T follicular helper cell (primary cell): ENCODE measurements around the gene NINL.
"Not testable (repeated sequence)": the region's sequence is repeated elsewhere in the genome, so short reads cannot be mapped to it uniquely, and the experiment has no call there.

Source experiments
- DNase-seq: peaks from one replicate; pipeline ENCODE4 v3.0.0-alpha.2; 2020; ENCODE audit warnings: low read depth
- total RNA-seq, 2 experiments: gene quantifications; one replicate each; lab custom pipeline; 2026; lab: John Stamatoyannopoulos, UW

NINL gene
- 3.1 to 14.0 reads per million in 2 experiments for total RNA-seq

DNA sequence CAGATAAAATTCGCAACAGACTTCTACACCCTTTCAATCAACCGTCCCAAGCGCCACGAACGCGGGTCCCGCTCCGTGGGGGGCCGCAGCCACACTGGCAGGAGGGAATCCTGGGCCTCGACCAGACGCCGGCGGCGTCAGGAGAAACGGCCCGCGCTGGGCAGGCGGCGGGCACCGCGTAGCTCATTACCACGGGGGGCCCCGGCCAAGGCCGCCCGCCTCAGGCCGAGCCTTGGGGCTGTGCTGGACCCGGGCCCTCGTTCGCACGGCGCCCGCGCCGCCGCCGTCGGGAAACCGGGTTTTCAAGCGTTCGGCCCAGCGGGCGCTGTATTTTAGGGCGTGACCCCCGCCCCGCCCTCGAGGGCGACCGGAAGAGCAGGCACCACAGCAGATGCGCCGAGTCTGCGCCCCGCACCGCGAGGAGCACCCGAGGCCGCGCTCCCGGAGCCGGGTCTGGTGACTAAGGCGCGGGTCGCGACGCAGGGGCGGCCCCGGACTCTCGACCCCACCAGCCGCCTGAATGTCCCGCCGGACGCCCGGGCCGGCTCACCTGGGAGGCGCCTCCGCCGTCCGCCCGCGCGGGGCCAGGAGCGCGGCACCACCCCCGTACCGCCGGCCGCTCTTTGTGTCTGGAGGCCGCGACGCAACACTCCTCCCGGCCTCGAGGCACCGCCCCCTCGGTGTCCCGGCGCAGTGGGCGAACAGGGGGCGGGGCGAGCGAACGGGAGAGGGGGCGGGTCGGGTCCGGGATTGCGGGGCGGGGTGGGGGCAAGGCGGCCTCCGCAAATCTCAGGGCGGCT, at the start of gene NINL:
TSS of gene NINL (minus strand) at position 627 of the 800 bp plus-strand sequence. CDS start 58,944 bp downstream, outside the sequence.
- DNase-seq = no peak

DNA sequence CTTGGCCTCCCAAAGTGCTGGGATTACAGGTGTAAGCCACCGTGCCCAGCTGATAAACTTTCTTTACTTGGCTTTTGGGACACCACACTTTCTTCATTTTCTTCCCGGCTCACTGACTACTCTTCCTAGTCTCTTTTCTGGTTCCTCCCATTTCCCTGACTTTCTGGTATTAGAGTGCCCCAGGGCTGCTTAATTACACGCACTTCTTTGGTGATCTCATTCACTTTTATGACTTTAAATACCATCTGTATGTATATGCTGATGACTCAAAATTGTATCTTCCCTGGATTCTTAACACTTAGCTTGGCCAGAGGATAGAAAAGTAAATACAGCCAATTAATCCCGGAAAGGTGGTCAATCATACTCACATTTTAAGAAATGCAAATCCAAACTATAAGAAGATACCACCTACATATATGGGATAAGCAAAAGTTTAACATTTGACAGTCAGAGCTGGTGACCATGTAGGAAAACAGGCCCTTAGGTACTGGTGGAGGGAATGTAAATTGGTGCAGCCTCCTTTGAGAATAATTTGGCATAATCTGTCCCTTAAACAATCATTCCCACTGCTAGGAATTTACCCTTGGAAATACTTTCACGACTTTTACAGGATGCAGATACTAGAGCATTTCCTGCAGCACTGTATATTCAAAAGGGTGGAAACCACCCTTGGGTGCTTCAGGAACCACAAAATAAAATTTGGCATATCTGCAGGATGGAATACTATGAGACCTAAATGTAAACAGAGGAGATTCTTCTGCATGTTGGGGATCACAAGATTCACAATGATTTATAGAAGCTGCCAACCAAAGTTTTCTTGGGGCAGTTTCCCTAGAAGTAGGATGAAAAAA, 47.8 kb upstream of the NINL start:
- no peak for DNase-seq

DNA sequence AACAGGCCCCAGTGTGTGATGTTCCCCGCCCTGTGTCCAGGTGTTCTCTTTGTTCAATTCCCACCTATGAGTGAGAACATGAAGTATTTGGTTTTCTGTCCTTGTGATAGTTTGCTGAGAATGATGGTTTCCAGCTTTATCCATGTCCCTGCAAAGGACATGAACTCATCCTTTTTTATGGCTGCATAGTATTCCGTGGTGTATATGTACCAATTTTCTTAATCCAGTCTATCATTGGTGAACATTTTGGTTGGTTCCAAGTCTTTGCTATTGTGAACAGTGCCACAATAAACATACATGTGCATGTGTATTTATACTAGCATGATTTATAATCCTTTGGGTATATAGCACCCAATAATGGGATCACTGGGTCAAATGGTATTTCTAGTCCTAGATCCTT, 45.3 kb upstream of the NINL start:
- DNase-seq = not testable (repeated sequence)

DNA sequence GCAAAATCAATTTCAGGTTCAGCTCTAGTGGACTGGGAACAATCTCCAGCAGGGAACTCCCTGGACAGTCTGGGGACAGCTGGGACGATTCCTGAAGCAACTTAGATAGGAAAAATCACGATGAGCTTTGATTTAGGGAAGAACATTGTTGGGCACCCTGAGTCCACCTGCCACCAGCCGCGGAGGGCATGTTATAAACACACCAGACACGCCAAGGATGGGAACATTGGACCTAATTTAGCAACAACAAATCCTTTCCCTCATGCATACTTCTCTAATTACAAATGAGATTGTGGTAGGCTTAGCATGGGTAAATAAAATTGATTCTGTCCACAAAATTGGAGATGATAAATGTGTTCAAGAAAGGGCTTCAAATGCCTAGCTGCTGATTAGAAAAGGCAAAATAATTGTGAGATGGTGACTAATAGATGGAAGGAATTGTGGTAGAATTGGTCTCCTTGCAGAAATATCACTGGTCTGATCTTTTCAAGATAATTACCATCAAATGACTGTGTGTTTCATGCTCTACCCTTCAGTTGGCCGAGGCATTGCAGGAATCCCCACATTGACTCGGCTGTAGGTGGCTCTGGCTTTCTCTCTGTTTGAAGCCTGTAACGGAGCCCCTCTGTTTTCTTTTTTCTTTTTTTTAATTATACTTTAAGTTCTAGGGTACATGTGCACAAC, 44.6 kb upstream of the NINL start:
- DNase-seq = no peak

DNA sequence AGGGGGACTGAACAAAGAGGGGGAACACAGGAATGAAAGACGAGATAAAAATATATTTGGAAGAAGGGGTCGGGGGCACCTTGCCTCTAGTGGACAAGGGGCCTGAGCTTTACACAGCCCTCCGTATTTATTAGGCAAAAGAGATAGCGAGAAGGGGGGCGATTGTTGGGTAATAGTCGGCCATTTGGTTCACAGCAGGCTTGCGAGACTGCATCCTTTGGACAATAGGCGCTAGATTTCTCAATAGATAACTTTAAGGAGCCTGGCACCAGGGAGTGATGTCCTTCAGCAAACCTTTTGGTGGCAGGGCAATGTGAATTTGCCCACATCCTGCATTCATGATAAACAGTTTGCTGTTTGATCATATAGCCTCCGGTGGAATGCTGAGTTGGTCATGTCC, 41.4 kb upstream of the NINL start:
- no peak for DNase-seq

DNA sequence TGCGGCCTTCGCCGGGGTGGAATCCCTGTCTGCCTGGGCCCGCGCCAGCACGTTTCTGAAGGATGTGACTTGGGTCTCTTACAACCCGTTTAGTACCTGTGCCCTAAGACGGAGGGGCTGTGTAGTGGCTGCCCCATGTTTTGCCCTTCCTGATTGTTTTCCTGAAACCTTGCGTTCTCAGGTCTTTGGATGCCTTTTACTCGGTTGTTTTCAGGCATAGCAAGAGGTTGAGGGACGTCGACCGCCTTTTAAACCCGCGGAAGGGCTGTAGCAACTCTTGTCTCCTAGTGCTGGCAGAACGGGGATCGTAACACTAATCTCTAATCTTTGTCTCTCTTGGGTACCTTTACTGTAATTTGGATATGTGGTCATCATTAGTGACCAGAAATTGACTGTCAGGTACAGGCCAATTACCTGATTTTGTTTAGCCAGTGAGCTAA, 39.2 kb upstream of the NINL start:
- no peak for DNase-seq

DNA sequence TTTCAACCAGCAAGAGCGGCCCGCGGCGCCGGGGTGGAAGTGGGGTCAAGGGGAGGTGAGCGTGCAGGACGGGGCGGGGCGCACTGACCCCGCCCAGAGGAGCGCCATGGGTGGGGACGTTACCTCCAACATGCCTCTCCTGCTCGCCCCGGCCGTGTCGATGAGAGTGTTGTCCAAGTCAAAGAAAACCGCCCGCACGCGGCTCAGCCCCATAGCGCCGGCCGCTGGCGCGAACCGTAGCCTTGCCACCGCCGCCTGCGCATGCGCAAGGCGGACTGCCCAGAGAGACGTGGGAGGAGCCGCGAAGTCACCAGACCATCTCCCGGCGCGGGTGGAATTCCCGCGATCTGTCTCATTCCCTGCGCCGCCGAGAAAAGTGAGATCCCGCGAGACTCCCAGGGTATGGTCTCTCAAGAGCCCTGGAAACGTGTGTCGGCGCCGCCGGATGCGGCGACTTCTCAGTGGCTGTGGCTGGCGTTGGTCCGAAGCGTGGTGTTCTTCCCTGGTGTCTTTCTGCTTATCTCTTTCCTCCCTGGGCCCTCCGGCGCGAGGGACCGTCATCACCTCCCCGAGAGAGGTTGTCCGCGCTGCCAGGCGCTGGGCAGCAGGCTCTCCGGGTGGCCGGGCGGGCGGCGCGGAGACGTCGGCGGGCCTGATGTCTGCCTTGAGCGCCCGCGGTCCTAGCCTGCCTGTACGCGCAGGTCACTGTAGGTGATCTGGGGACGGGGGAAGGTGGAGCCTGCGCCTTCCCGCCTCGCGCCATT, 38.6 kb upstream of the NINL start, which contains the start of gene NANP:
TSS of gene NANP (minus strand) at position 279 of the 764 bp plus-strand sequence. CDS start at position 213, 66 bp downstream.
- DNase-seq = peak; percentile 68

DNA sequence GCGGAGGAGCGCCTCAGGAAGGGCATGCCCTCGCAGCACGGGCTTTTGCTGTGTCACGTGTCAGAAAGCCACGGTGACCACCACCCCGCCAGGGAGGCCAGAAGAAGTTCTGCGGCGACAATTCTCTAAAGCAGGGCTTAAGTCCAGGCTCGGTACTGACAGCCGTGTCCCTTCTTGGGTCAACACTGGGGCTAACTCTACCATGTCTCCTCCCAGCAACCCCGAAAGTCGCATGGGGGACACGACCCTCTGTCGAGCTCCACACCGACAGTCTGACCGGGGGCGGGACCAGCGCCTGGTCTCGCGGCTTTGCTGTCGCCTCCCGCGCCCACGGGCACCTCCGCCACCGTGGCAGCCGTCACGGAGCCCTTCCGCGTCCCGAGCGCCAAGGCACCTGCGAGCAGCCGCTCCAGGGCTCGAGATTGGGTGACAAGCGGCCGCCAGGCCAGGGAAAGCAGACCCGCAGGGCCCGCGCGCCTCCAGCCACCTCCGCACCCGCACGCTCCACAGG, 37.9 kb upstream of the NINL start:
- DNase-seq = no peak

DNA sequence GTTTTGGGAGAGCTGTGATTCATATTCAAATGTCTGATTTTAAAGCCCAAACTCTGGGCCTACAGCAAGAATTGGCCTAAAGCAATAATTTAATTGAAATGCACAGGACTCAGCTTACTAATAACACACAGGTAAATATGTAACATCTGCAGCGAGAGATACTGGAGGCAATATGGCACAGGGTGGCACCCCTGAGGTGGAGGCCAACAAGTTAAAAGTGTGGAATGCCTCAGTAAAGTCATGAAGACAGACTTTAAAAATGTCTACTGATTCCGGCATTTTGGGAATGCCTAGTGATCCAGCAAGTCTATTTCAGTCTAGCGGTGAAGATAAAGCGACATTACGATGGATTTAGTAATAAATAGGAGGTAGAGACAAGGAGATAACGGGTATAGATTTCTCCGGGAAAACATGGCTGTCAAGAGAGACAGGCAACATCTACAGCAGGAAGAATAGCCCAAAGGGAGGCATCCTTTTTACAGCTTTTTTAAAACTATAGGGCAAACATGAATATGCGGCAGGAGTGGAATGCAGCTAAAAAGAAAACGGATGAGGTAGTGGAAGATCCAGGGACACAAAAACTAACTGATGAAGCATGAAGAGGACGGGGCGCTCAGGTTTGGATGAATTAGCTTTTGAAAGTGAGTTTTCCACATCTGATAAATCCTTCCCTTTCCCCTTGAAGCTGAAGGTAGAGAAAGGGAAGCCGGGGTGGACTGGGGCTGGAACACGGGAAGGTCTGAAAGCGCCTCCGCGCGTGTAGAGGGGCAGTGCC, 37.3 kb upstream of the NINL start:
- no peak for DNase-seq

DNA sequence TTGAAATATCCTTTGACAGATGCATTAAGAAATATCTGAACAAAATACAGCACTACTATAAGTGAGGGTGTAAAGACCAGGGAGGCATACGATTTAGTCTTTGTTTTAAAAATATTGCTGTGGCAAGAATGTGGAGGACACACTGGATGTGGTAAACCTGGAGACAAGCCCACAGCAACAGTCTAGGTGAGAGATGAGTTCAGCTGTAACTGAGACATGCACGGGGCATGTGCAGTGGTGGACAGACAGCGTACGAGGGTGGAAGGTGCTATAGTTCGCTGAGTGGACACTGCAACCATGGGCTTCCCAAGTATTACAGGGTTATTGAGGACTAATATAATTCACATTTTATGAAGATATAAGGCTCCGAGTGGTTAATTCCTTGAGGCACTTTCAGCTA, 36.7 kb upstream of the NINL start:
- no peak for DNase-seq

DNA sequence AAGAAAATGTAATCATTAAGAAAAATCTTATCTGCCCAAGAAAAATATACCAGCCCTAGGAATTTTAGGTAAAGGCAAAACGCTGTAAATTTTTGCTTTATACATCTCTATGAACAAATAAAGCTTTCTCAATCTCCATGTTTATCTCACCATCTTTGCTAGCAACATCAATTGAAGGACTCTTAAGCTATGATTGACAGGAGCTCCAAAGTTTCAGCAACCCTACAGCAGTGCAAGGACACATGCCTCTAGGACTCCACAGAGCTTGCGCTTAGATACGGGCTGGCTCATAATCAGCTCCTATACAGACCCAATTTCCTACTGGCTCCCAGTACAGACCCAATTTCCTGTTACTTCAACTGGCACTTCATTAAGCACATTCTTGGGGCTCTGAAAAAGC, 34.2 kb upstream of the NINL start:
- DNase-seq = no peak

DNA sequence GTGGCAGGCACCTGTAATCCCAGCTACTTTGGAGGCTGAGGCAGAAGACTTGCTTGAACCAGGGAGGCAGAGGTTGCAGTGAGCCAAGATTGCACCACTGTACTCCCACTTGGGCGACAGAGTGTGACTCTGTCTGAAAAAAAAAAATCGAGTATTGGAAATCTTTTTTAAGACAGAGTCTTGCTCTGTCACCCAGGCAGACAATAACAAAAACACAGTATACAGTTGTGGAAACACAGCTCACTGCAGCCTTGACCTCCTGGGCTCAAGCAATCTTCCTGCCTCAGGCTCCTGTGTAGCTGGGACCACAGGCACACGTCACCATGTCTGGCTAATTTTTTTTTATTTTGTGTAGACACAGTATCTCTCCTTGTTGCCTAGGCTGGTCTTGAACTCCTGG, 23.4 kb upstream of the NINL start:
- DNase-seq = no peak

DNA sequence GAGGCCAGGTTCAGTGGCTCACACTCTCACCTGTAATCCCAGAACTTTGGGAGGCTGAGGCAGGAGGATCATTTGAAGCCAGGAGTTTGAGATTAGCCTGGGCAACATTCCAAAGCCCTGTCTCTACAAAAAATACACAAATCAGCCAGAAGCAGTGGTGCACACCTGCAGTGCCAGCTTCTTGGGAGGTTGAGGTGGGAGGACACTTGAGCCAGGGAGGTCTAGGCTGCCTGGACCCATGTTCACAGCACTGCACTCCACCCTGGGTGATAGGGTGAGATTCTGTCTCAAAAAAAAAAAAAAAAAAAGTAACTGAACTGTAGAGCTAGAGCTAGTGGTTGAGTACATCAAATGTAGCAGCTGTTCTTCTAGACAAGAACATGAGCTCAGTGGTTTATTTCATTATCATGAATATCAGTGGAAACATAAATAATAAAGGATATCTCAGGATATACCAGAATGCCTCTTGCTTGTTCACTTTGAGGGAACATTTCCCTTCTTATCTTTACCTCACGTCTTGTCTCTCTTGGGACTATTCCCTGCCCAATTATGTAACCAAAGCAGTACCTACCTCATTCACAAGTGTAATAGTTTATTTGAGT, 20.9 kb upstream of the NINL start:
- DNase-seq = no peak

DNA sequence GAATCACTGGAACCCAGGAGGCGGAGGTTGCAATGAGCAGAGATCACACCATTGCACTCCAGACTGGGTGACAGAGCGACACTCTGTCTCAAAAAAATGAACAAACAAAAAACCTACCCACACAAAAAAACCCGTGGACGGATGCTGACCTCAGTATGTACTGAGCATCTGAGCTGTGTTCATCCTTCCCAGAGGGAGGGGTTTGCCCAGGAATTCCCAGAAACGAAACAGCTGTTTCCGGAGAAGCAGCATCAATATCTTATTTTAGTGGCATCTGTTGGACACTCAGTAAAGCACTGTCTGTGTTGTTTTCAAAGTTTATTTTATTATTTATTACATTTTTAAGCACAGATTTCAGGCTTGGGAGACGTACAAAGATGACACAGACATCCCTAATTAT, 19.8 kb upstream of the NINL start:
- no peak for DNase-seq

DNA sequence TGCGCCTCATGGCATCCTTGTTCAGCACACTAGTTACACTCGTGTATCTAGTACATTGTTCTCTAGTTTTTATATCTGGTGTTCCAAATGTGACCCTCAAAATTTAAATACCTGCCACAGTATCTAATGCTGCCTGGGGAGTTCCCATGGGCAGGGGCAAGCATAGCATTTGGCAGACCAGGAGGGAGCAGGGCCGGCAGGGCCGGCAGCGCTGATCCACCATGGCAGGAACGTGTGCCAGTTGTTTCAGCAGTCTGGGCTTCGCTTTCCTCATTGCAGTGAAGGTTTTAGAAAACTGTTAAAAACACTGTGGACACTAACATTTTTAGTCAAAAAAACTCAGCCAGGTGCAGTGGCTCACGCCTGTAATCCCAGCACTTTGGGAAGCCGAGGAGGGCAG, 19.3 kb upstream of the NINL start:
- no peak for DNase-seq

DNA sequence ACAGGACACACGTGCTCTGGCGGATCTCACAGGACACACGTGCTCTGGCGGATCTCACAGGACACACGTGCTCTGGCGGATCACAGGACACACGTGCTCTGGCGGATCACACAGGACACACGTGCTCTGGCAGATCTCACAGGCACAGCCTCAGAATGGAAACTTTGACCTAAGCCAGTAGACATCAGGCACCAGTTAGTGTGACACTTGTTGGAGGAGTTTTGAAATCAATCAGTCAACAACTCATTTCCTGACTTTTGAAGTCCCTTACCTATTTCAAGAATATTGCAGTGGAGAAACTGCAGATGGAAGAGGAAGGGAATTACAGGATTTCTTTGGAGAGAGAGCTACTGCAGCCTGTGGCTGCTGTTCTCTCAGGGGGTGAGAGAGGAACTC, 17.6 kb upstream of the NINL start:
- not testable (repeated sequence) for DNase-seq

DNA sequence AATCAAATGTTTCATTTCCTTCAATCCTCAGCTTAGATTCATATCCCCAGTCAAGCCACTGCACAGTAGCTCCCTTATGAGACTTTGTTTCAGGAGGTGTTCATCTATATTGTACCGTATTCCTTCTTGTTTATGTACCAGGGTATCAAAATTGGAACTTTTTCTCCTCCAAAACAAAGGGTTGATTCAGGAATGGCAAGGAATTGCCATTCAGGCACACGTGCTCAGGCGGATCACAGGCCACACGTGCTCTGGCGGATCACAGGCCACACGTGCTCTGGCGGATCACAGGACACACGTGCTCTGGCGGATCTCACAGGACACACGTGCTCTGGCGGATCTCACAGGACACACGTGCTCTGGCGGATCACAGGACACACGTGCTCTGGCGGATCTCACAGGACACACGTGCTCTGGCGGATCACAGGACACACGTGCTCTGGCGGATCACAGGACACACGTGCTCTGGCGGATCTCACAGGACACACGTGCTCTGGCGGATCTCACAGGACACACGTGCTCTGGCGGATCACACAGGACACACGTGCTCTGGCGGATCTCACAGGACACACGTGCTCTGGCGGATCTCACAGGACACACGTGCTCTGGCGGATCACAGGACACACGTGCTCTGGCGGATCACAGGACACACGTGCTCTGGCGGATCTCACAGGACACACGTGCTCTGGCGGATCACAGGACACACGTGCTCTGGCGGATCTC, 17.0 kb upstream of the NINL start:
- DNase-seq = not testable (repeated sequence)

DNA sequence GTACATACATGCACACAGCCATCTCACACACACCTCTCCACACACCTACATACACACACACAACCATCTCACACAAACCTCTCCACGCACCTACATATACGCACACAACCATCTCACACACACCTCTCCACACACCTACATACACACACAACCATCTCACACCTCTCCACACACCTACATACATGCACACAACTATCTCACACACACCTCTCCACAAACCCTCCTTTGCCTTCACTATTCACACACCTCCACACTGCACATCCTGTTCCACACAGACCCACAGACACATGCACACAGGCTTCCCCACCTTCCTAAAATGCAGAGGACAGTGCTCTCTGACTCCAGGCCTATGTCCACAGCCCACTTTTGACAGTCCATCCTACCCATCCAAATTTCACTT, 16.3 kb upstream of the NINL start:
- DNase-seq = no peak

DNA sequence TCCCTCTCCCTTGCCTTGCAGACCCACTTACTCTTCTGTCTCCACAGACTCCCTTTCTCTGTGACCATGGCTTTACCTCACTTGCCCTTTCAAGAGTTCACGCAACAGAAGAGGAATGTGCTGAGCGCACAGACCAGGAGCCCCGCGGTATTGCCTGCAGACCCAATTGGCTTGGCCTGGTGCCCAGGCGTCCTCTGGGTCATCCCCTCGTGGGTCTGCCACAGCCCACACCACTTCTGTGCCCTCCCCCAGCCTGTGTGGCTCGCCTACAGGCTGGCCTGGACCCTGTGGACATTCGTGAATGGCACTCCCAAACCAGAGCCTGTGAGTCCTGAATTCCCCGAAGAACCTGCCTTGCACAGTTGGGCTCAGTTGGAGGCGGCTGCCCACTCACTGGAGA, 15.3 kb upstream of the NINL start:
- no peak for DNase-seq
